NCI-H82 treated with DMSO at 0.1 percent for 48 hours (cell line): ENCODE data around the gene SLC35G1.

Experiments used
- DNase-seq: peaks from one replicate; lab custom pipeline; 2025; ENCODE audit not compliant: unreplicated experiment; lab: John Stamatoyannopoulos, UW

The SLC35G1 gene

DNA sequence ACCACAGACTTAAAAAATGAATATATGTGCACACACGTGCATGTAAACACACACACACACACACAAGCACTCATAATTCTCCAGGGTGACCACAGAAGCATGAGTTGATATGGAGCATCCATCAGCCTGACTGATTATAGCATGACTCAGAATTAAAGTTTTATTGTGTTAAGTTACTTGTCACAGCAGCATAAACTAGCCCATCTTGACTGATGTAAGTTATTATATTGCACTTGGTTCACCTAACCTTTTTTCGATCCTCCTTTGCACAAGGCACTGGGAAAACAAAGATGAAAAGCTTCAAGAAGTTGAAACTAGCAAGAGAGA, 18.8 kb upstream of the SLC35G1 start:
- DNase-seq, result no peak

- peak; percentile 8 for DNase-seq
Measured at GRCh38 chr10:93876381-93876780, 17.4 kb upstream of the SLC35G1 start.

DNA sequence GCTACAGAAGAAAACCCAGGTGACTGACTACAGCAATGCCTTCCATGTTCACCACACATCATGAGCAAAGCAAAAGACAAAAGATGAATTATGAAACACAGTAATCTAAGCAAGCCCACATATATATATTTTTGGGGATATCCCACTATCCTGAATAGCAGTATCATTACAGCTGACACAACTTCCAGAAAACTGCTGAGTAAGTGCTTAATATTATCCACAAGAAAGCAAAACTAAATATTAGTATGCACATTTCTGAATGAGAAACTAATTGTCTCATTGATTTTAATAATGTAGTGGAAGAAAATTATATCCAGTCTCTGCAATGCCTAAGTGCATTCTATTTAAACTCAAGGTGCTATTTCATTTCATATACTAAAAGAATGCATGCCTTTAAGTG, 14.5 kb upstream of the SLC35G1 start:
- DNase-seq, result no peak

DNA sequence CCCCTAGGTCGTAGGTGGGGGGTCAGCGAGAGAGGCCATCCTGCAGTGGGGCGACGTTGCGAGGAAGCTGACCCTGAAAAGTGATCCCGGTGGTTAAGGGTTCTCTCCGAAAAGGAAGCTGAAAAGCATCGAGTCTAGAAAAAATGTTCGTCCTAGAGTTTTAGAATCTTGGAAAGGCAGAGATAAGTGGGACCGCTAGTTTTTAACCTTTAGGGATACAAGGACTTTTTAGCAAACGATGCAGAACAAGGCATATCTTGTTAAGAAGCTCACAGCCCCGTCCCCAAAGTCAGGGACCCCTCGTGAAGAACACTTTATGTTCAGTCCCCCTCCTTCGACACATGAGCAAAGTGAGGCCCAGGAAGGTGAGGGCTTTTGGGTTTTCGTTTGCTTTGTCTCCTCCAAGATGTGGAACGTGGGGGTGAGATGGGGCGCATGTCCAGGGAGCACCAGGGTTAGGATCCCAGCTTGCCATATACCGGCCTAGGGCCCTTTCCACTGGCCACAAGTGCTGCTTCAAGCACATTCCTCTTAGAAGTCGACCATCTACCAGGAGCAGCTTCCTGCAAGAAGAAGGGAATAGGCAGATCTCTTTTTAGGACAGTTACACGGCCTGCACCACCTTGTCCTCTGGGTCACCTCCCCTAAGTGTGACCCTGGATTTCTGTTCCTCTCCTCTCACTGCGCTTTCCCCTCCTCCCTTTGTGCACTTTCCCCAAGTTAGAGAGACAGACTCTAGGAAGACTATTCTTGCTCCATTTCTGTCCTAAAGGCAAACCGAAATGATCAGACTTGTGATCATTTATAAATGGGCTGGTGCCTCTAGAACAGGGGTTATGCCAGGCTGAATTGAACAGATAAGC, 969 bp downstream of the SLC35G1 start:
- DNase-seq, result no peak

DNA sequence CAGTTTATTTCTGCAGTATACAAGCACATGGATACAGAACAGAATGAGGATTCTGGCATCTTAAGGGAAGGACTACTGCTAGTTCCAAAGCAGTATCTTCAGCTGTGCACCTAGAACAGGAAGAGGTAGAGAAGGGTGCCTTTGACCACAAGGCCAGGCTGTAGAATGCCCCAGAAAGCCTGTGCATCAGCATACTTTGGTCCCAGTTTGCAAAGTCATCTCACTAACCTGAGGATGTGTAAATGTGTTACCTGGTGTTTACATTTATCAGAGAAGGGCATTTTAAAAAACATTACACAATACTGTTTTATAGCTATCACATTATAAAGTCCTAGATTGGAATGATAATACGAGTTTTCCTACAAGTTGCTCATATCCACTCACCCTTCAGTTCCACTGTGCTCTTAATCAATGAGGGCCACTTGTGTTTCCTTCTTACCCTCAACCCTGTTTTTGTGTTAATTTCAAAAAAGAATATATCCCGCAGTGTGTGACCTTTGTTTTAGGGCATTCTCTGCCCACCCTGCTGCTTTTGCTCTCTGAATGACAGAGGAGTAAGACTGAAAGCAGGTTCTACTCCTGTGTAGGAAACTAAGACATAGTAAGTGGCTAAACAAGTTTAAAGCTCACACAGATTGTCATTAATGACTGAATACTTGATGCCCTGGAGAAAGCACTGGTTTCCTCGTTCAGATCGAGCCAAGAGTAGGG, 3.4 kb downstream of the SLC35G1 start:
- no peak for DNase-seq

- no peak for DNase-seq
Measured at GRCh38 chr10:93899109-93899508, 5.3 kb downstream of the SLC35G1 start.

GRCh38 chr10:93903051-93903450, 9.3 kb downstream of the SLC35G1 start:
- no peak for DNase-seq

- DNase-seq, result no peak
Measured at GRCh38 chr10:93904901-93905300, 11.1 kb downstream of the SLC35G1 start.

DNA sequence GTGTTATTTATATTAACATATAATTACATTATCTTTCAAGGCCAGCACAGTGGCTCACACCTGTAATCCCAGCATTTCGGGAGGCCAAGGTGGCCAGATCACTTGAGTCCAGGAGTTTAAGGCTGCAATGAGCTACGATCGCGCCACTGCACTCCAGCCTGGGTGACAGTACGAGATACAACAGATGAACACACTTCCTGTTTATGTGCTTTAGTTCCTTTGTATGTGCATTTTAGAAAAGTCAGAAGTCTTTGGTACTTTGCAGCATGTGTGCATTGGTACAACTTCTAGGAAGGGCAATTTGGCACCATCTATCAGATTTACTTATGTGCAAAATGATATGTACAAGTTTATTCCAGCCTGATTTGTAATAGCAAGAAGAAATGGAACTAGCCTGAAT, 13.3 kb downstream of the SLC35G1 start:
- DNase-seq, result no peak

DNA sequence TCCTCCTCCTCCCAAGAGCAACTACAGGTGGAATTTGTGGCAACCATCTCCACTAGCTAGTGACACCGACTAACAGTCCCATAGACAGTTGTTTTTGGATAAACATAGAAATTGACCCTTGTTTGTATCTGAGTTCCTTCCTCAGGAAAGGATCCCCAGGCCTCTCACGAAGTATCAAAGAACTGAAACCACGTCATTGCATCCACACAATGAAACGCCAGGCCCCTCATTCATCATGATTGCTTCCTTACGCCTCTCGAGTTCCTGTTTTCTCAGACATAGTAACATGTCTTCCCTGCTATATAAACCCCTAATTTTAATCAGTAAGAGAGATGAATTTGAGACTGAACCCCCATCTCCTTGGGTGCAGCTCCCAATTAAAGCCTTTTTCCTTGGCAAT, 18.1 kb downstream of the SLC35G1 start:
- DNase-seq, result no peak

DNA sequence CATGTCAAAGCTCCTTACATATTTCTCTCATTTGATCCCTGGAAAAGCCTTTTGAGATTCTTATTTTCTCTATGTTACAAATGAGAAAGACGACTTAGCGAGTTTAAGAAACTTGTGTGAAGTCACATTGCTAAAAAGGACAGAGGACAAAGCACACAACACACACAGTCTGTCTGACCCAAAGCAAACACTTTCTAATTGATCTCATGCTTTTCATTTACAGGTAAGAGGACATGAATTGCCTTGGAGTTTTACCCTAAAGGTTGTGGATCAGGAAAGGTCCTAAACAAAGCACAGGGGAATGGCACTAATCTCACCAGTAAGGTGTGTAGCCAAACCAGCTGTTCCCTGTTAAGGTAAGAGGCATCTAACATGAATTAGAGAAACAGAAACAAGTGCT, 18.7 kb downstream of the SLC35G1 start:
- DNase-seq, result no peak

- DNase-seq, result no peak
Measured at GRCh38 chr10:93913706-93914105, 19.9 kb downstream of the SLC35G1 start.

DNA sequence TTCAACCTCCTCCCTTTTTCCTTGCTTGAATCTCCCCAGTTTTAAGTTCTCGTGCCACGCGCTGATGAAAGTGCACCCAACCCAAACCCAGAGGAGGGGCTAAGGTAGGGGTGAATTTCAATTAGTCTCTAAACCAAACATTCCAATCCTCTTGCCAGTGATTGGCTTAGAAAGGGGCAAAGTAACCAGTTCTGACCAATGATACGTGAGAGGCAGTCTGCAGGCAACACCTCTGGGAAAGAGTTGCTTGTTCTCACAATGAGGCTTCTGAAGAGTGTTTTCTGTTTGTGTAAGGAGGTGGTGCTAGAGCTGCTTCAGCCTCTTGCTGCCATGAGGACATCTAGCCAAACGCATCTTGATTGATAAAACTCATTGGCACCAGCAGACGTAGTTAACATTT, 21.8 kb downstream of the SLC35G1 start:
- no peak for DNase-seq

DNA sequence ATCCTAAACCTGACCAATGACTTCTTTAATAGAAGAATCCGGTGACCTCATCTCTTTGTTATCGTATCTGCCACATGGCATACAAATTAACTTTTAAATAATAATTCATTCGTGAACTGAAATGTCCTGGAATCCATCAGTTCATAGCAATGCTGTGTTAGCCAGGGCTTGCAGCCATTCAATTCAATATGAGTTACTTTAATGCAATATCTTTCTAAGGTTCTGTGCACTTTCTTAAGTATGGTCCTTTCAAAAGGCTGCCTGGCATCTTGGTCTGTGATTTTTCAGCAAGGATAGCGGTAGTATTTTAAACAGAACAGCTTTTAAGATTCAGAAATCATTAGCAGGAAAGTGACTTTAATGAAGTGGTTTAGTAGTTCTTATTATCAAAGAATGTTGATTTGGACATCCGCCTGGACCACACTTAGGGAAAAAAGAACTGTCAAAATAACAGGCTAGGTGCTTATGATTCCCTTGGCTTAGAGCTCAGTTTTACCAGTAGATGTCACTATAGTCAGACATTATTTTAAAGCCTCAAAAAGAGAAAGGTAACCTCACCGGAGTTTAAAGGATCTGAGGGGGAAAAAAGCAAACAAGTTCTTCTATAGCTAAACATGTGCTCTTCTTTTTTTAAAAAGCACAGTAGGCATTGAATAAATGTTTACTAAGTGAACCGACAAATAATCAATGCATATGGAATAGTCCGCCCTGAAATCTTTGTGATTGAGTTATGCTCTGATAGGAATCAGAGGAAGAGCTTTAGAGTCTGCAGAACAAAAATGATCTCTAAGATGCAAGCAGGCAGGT, 22.7 kb downstream of the SLC35G1 start:
- no peak for DNase-seq

DNA sequence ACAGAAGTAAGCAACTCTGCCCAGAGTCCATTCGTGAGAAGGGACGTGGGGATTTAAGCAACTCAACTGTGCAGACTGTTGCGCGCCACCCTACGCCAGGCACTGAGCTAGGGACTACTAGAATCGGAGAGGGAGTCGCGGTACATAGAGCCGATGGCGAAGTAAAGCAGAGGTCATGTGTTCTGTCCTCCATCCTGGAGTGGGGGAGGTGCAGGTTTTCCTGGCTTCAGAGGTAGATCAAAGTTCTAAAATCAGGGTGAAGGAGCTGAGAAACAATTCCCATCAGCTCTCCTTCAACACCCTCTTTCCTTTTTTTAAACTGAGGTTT, 23.2 kb downstream of the SLC35G1 start:
- no peak for DNase-seq

GRCh38 chr10:93917821-93918220, 24.0 kb downstream of the SLC35G1 start:
- peak; percentile 11 for DNase-seq

- no peak for DNase-seq
Measured at GRCh38 chr10:93921338-93921737, 27.6 kb downstream of the SLC35G1 start.

GRCh38 chr10:93926613-93927012, 32.8 kb downstream of the SLC35G1 start:
- no peak for DNase-seq

GRCh38 chr10:93938140-93938539, 44.4 kb downstream of the SLC35G1 start:
- no peak for DNase-seq

DNA sequence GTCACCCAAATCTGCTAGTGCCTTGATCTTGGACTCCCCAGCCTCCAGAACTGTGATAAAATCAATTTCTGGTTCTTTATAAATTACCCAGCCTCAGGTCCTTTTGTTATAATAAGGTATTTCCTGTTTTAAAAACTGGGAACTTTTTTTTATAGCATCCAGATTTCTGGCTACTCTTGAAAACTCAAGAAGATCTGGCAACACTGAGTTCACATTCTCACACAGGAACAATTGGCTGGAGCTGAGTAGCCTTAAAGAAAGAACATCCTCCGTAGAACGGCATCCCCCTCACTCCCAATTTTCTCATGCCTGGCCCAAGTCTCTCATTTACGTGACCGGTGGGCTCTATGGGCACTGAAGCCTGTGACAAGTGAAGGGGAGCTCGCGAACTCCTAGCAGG, 47.1 kb downstream of the SLC35G1 start:
- DNase-seq, result no peak

- no peak for DNase-seq
Measured at GRCh38 chr10:93941606-93942005, 47.8 kb downstream of the SLC35G1 start.

DNA sequence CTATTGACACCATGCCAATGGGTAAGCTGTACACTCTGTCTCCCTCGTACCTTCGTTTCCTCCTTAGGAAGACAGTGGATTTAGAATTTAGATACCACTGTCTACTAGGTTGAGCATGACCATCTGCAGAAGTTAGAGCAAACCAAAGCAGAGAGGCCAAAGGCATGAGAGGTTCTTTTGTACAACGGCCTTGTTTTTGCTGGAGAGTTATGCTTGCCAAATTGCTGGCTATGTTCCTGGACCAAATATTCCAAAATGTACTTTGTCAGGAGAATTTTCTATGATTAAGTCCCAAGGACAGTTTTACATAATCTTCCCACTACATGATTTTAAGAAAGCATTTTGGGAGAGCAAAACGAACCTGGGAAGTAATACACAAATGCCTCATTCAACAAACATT, 52.0 kb downstream of the SLC35G1 start:
- no peak for DNase-seq
